Keratinocyte (primary cell): ENCODE results near the gene KCNB1. TPM values are rescaled to one million over a fixed set of nuclear protein-coding genes. Genes with fewer than 3 reads are reported as not detected.

Experiments
- DNase-seq: peaks from one replicate; pipeline ENCODE4 v3.0.0-alpha.2; 2011; ENCODE audit warnings: low read depth, missing footprints, low spot score
- FAIRE-seq: peaks from 2 replicates; lab custom pipeline; 2011; peaks lifted over from hg19 to GRCh38; lab: Jason Lieb, UNC
- H2AFZ ChIP-seq: 2 replicates; pipeline ENCODE4 v1.6.0; 2012; ENCODE audit warnings: low read length, control low read depth, inconsistent platforms; ENCODE audit not compliant: control insufficient read depth
- H3K27ac ChIP-seq: 2 replicates; pipeline ENCODE4 v1.5.1; 2011; ENCODE audit warnings: low read length; ENCODE audit not compliant: control insufficient read depth, insufficient read depth
- H3K27me3 ChIP-seq: 3 replicates; pipeline ENCODE4 v1.6.0; 2011; ENCODE audit warnings: low read length; ENCODE audit not compliant: control insufficient read depth, insufficient read depth; ENCODE audit errors: extremely low read depth
- H3K36me3 ChIP-seq, 2 experiments: 2 replicates in 1 of 2; 3 replicates in 1 of 2; pipeline ENCODE4 v1.5.1; 2011; ENCODE audit warnings: low read length in 2 of 2, mild to moderate bottlenecking in 1 of 2; ENCODE audit not compliant: control insufficient read depth in 2 of 2, insufficient read depth in 2 of 2; ENCODE audit errors: extremely low read depth in 1 of 2
- H3K4me1 ChIP-seq: 3 replicates; pipeline ENCODE4 v1.5.1; 2011; ENCODE audit warnings: low read length; ENCODE audit not compliant: control insufficient read depth, insufficient read depth; ENCODE audit errors: extremely low read depth
- H3K4me2 ChIP-seq: 3 replicates; pipeline ENCODE4 v1.6.0; 2011; ENCODE audit warnings: low read depth, low read length; ENCODE audit not compliant: control insufficient read depth, insufficient read depth; ENCODE audit errors: extremely low read depth
- H3K4me3 ChIP-seq, 3 experiments: fragments of 200-600 bp in 1 of 3; sonication (generic) in 1 of 3; 2 replicates in 2 of 3; 3 replicates in 1 of 3; pipeline ENCODE4 v1.5.1; 2011 to 2016; ENCODE audit warnings: low read length in 3 of 3, mild to moderate bottlenecking in 3 of 3, control low read depth in 2 of 3, inconsistent platforms in 1 of 3, low read depth in 1 of 3, mixed read lengths in 1 of 3, mixed run types in 1 of 3, moderate library complexity in 1 of 3; ENCODE audit not compliant: control insufficient read depth in 2 of 3, insufficient read depth in 2 of 3; ENCODE audit errors: extremely low read depth in 1 of 3
- H3K79me2 ChIP-seq: 2 replicates; pipeline ENCODE4 v1.6.0; 2012; ENCODE audit warnings: low read length; ENCODE audit not compliant: control insufficient read depth, insufficient read depth
- H3K9ac ChIP-seq: 3 replicates; pipeline ENCODE4 v1.6.0; 2011; ENCODE audit warnings: low read length; ENCODE audit not compliant: control insufficient read depth, insufficient read depth; ENCODE audit errors: extremely low read depth
- H3K9me1 ChIP-seq: 3 replicates; pipeline ENCODE4 v1.6.0; 2011; ENCODE audit warnings: low read length; ENCODE audit not compliant: control insufficient read depth, insufficient read depth; ENCODE audit errors: extremely low read depth
- H3K9me3 ChIP-seq: 2 replicates; pipeline ENCODE4 v1.5.1; 2012; ENCODE audit warnings: low read depth, low read length; ENCODE audit not compliant: control insufficient read depth
- H4K20me1 ChIP-seq: 3 replicates; pipeline ENCODE4 v1.6.0; 2011; ENCODE audit warnings: low read length; ENCODE audit not compliant: control insufficient read depth, insufficient read depth; ENCODE audit errors: extremely low read depth
- EZH2 ChIP-seq: IDR thresholded peaks from one replicate; pipeline ENCODE4 v1.6.1; 2012; ENCODE audit warnings: inconsistent platforms, mild to moderate bottlenecking, low read length, moderate library complexity
- dilution Hi-C: fragments of 300-500 bp; cut with MboI; formaldehyde crosslinking; loops from one replicate; pipeline ENCODE4 v1.7.0; 2020; ENCODE audit warnings: low sequenced_read_pairs; ENCODE audit not compliant: extremely low pct_ligation_motif_present
- polyA plus RNA-seq, 5 experiments: library from polyadenylated mRNA; depleted of rRNA in 3 of 5; stranded (reverse) in 3 of 5; stranded (forward) in 1 of 5; unstranded in 1 of 5; fragments of >200 nt; gene quantifications; 1 replicate in 1 of 5; 2 replicates in 3 of 5; 3 replicates in 1 of 5; pipeline versions ENCODE4 v1.2.1 to v1.2.3, GENCODE V29; 2011 to 2012; ENCODE audit warnings: missing spikeins in 2 of 5, low read depth in 1 of 5, low replicate concordance in 1 of 5
- TF ChIP-seq, protein P1 (sequence below), 3 experiments: IDR thresholded peaks in 1 of 3; conservative IDR thresholded peaks in 1 of 3; optimal IDR thresholded peaks in 1 of 3; 2 replicates in 2 of 3; 3 replicates in 1 of 3; pipeline versions ENCODE3 to v1.5.1; 2011; ENCODE audit warnings: low read length in 3 of 3, mild to moderate bottlenecking in 3 of 3, moderate library complexity in 2 of 3, control low read depth in 1 of 3, inconsistent platforms in 1 of 3; ENCODE audit not compliant: insufficient read depth in 2 of 3; ENCODE audit errors: extremely low read depth in 1 of 3

Gene KCNB1
- polyA plus RNA-seq, 1 donor (not counting 4 experiments of a cell fraction or from before 2014, with no cell fraction given): not detected

DNA sequence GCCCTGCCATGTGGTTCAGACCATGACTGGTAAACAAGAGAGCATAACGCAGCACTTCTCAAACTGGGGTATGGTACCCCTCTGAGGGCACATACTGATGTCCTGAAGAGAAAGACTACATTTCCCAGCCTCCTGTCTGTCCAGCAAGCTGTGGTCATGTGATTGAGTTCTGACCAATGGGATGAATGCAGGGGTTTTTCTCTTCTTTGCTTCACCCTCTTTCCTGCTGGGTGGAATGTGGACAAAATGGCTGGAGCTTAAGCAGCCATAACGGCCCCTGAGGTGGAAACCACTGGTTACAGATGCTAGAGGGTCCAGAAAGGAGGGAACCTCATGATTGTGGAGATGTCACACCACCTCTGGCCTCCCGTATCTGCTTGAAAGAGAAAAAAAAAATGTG, 19.4 kb upstream of the KCNB1 start:
- no peaks in the 10 kb centered on the region for H3K9me1 ChIP-seq
- DNase-seq (no peak), FAIRE-seq (no peak)
- no peaks in the 10 kb centered on the region for H3K4me1 ChIP-seq
- H3K79me2 ChIP-seq: no peaks in the 10 kb centered on the region
- no peak overlapping the region for H3K9ac ChIP-seq
- H4K20me1 ChIP-seq: no peaks in the 10 kb centered on the region
- no peak overlapping the region for H3K4me2 ChIP-seq
- dilution Hi-C loops: no loop called here
- H3K4me3 ChIP-seq: no peak overlapping the region
- peaks cover 10% of the 10 kb centered on the region for H3K27me3 ChIP-seq
- H3K9me3 ChIP-seq: no peaks in the 10 kb centered on the region
- no peak for TF ChIP-seq EZH2
- TF ChIP-seq, protein P1, sequence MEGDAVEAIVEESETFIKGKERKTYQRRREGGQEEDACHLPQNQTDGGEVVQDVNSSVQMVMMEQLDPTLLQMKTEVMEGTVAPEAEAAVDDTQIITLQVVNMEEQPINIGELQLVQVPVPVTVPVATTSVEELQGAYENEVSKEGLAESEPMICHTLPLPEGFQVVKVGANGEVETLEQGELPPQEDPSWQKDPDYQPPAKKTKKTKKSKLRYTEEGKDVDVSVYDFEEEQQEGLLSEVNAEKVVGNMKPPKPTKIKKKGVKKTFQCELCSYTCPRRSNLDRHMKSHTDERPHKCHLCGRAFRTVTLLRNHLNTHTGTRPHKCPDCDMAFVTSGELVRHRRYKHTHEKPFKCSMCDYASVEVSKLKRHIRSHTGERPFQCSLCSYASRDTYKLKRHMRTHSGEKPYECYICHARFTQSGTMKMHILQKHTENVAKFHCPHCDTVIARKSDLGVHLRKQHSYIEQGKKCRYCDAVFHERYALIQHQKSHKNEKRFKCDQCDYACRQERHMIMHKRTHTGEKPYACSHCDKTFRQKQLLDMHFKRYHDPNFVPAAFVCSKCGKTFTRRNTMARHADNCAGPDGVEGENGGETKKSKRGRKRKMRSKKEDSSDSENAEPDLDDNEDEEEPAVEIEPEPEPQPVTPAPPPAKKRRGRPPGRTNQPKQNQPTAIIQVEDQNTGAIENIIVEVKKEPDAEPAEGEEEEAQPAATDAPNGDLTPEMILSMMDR (optimal IDR thresholded peaks at IDR 0.05 in 1 of 3, IDR thresholded peaks at IDR 0.05 in 1 of 3, conservative IDR thresholded peaks at IDR 0.05 in 1 of 3; ENCODE audit: extremely low read depth in 1 of 3, insufficient read depth in 2 of 3, low read length in 3 of 3): no peak
- H2AFZ ChIP-seq: no peak overlapping the region
- H3K27ac ChIP-seq: no peak overlapping the region
- H3K36me3 ChIP-seq: no peaks in the 10 kb centered on the region

DNA sequence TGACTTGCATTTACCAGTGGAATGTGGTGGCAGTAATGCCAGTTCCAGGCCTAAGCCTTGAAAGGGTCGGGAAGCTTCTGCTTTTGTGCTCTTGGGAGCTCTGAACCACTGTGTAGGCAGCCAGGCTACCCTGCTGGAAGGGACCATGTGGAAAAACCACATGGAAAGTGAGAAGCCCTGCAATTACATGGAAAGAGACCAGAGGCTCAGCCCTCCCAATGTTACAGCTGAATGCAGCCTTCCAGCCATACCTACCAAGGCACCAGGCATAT, 14.9 kb upstream of the KCNB1 start:
- dilution Hi-C loops: loop anchor here (10.0 kb wide), 1 partner anchor 173 kb away; no protein-coding TSS in a partner anchor
- H4K20me1 ChIP-seq: no peaks in the 10 kb centered on the region
- H3K27ac ChIP-seq: no peak overlapping the region
- TF ChIP-seq, protein P1 (optimal IDR thresholded peaks at IDR 0.05 in 1 of 3, IDR thresholded peaks at IDR 0.05 in 1 of 3, conservative IDR thresholded peaks at IDR 0.05 in 1 of 3; ENCODE audit: extremely low read depth in 1 of 3, insufficient read depth in 2 of 3, low read length in 3 of 3): no peak
- TF ChIP-seq EZH2: no peak
- no peak overlapping the region for H3K9ac ChIP-seq
- DNase-seq (no peak), FAIRE-seq (no peak)
- H3K9me3 ChIP-seq: no peaks in the 10 kb centered on the region
- no peaks in the 10 kb centered on the region for H3K9me1 ChIP-seq
- no peaks in the 10 kb centered on the region for H3K4me1 ChIP-seq
- H3K79me2 ChIP-seq: no peaks in the 10 kb centered on the region
- H3K4me3 ChIP-seq: no peak overlapping the region
- H3K27me3 ChIP-seq: peaks cover 20% of the 10 kb centered on the region
- H2AFZ ChIP-seq: no peak overlapping the region
- H3K36me3 ChIP-seq: no peaks in the 10 kb centered on the region
- no peak overlapping the region for H3K4me2 ChIP-seq
